Suprapubic skin (tissue), 4 donors: ENCODE measurements around the gene TARBP1. TPM values are rescaled to one million over a fixed set of nuclear protein-coding genes. Genes with fewer than 3 reads are reported as not detected.
A peak's percentile ranks its signal among the peaks of the same experiment; 100 is the strongest.

Experiments used
- DNase-seq, 2 donors: peaks; one replicate each; pipeline ENCODE4 v3.0.0-alpha.2; 2019; ENCODE audit warnings: low spot score in 2 of 2
- H3K27ac ChIP-seq: fragments of 200-600 bp; sonication (generic); one replicate; pipeline ENCODE4 v1.5.1; 2019
- H3K27me3 ChIP-seq: fragments of 200-600 bp; sonication (generic); one replicate; pipeline ENCODE4 v1.5.1; 2019
- H3K36me3 ChIP-seq: fragments of 200-600 bp; sonication (generic); one replicate; pipeline ENCODE4 v1.5.1; 2019
- H3K4me1 ChIP-seq: fragments of 200-600 bp; sonication (generic); one replicate; pipeline ENCODE4 v1.5.1; 2019
- H3K4me3 ChIP-seq: fragments of 200-600 bp; sonication (generic); one replicate; pipeline ENCODE4 v1.5.1; 2019; ENCODE audit warnings: mild to moderate bottlenecking
- H3K9me3 ChIP-seq: fragments of 200-600 bp; sonication (generic); one replicate; pipeline ENCODE4 v1.5.1; 2019
- EP300 ChIP-seq: sonication (generic); formaldehyde crosslinking; IDR thresholded peaks from one replicate; pipeline ENCODE4 v1.6.1; 2017; ENCODE audit warnings: antibody characterized with exemption
- POLR2A ChIP-seq, 2 donors: fragments of 450-650 bp; IDR thresholded peaks; one replicate each; pipeline ENCODE4 v1.6.1; 2017; ENCODE audit warnings: antibody characterized with exemption in 2 of 2, mild to moderate bottlenecking in 2 of 2, moderate library complexity in 2 of 2
- POLR2AphosphoS5 ChIP-seq, 3 donors: sonication (generic); formaldehyde crosslinking; IDR thresholded peaks; one replicate each; pipeline ENCODE4 v1.6.1; 2017; ENCODE audit warnings: antibody characterized with exemption in 3 of 3
- WGBS: methylation state at CpG from one replicate; pipeline ENCODE4 v1.1.5; 2018; 5-methylcytosine and 5-hydroxymethylcytosine counted together
- total RNA-seq, 4 donors: library from RNA; depleted of rRNA; stranded (reverse); fragments of >200 nt; gene quantifications; one replicate each; pipeline ENCODE4 v1.1.0, GENCODE V29; 2016
- TF ChIP-seq, protein P1 (sequence below), 2 donors: fragments of 200-600 bp in 1 of 2; fragments of 450-650 bp in 1 of 2; sonication (generic) in 1 of 2; IDR thresholded peaks; one replicate each; pipeline ENCODE4 v1.5.1; 2016 to 2019; ENCODE audit warnings: antibody characterized with exemption in 2 of 2, mild to moderate bottlenecking in 1 of 2, moderate library complexity in 1 of 2

TARBP1 gene, protein sequence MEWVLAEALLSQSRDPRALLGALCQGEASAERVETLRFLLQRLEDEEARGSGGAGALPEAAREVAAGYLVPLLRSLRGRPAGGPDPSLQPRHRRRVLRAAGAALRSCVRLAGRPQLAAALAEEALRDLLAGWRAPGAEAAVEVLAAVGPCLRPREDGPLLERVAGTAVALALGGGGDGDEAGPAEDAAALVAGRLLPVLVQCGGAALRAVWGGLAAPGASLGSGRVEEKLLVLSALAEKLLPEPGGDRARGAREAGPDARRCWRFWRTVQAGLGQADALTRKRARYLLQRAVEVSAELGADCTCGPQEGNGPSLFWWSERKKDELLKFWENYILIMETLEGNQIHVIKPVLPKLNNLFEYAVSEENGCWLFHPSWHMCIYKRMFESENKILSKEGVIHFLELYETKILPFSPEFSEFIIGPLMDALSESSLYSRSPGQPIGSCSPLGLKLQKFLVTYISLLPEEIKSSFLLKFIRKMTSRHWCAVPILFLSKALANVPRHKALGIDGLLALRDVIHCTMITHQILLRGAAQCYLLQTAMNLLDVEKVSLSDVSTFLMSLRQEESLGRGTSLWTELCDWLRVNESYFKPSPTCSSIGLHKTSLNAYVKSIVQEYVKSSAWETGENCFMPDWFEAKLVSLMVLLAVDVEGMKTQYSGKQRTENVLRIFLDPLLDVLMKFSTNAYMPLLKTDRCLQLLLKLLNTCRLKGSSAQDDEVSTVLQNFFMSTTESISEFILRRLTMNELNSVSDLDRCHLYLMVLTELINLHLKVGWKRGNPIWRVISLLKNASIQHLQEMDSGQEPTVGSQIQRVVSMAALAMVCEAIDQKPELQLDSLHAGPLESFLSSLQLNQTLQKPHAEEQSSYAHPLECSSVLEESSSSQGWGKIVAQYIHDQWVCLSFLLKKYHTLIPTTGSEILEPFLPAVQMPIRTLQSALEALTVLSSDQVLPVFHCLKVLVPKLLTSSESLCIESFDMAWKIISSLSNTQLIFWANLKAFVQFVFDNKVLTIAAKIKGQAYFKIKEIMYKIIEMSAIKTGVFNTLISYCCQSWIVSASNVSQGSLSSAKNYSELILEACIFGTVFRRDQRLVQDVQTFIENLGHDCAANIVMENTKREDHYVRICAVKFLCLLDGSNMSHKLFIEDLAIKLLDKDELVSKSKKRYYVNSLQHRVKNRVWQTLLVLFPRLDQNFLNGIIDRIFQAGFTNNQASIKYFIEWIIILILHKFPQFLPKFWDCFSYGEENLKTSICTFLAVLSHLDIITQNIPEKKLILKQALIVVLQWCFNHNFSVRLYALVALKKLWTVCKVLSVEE (N-terminal part only)
- total RNA-seq: 10 to 100 TPM; 21.1 to 78.2 (median 23.5) TPM

DNA sequence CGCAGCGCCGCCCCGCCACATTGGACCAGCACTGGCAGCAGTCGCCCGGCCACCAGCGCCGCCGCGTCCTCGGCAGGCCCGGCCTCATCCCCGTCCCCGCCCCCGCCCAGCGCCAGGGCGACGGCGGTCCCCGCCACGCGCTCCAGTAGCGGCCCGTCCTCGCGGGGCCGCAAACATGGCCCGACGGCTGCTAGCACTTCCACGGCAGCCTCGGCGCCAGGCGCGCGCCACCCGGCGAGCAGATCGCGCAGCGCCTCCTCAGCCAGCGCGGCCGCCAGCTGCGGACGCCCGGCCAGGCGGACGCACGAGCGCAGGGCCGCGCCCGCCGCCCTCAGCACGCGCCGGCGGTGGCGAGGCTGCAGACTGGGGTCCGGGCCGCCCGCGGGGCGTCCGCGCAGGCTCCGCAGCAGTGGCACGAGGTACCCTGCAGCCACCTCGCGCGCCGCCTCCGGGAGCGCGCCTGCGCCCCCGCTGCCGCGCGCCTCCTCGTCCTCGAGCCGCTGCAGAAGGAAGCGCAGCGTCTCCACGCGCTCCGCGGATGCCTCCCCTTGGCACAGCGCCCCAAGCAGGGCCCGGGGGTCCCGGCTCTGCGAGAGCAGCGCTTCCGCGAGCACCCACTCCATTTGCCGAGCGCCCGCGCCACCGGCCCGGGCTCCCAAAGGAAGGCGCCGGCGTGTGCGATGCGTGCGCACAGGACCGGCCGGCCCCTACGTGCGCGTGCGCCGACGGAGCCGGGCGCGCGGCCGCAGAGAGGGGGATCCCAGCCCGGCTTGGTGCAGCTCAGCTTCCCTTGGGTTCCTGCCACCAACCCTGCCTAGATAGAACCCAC is at the start of gene TARBP1:
TSS of gene TARBP1 (minus strand) at position 699 of the 829 bp plus-strand sequence. CDS start at position 623, 76 bp downstream.
- H3K27me3 ChIP-seq: no peaks in the 10 kb centered on the region
- no peak for DNase-seq
- H3K9me3 ChIP-seq: no peaks in the 10 kb centered on the region
- no peaks in the 10 kb centered on the region for H3K36me3 ChIP-seq
- TF ChIP-seq, protein P1, sequence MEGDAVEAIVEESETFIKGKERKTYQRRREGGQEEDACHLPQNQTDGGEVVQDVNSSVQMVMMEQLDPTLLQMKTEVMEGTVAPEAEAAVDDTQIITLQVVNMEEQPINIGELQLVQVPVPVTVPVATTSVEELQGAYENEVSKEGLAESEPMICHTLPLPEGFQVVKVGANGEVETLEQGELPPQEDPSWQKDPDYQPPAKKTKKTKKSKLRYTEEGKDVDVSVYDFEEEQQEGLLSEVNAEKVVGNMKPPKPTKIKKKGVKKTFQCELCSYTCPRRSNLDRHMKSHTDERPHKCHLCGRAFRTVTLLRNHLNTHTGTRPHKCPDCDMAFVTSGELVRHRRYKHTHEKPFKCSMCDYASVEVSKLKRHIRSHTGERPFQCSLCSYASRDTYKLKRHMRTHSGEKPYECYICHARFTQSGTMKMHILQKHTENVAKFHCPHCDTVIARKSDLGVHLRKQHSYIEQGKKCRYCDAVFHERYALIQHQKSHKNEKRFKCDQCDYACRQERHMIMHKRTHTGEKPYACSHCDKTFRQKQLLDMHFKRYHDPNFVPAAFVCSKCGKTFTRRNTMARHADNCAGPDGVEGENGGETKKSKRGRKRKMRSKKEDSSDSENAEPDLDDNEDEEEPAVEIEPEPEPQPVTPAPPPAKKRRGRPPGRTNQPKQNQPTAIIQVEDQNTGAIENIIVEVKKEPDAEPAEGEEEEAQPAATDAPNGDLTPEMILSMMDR (IDR thresholded peaks at IDR 0.05): peak in 1 of 2 donors; percentile 6
- TF ChIP-seq EP300 (no peak), POLR2AphosphoS5 (IDR thresholded peaks at IDR 0.05) (peak in 1 of 3 donors; percentile 22)
- H3K4me1 ChIP-seq: peaks cover 16% of the 10 kb centered on the region
- 0% methylated on average over 5 of the region's 122 CpGs for WGBS
- H3K27ac ChIP-seq: peak within 1 kb of the TSS; percentile 98
- H3K4me3 ChIP-seq: peak within 1 kb of the TSS; percentile 86

DNA sequence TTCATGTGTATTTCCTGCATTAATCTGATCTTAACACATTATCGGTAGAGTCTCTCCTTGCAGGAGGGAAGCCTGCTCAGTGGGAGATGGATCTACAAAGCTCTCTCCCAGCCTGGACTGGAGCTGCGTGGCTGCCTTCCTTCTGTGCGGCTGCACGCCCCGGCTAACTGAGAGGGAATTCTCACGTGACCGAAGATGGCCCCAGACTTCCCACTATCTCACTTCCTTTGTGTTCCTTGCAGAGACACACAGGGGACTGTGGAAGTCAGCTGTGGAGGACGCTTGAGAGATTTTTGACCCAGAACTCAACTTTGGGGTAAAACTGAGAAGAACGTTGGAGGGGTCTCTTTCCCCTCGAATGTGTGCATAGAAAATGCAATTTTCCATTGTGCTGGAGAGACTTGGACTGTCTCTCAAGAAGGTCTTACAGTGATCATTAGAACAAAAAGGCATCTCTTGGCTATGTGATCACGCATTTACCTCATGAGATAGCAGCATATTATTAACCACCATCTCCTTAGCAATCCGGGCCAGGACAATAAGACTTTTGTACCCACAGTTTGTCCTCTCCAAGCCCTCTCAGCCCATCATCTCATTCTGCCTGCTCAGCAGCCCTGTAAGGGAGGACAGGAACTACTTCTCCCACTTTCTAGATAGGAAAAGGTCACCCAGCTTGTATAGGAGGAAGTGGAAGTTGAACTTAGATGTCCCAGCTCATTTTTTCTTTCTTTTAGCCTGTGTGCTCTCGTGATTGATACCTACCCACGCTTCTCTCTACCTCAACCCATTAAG is 49.3 kb upstream of the TARBP1 start:
- no peak for DNase-seq
- Histone ChIP-seq H3K36me3 (no peaks in the 10 kb centered on the region), H3K4me3 (no peak overlapping the region), H3K4me1 (peaks cover 61% of the 10 kb centered on the region), H3K27me3 (no peaks in the 10 kb centered on the region), H3K9me3 (no peaks in the 10 kb centered on the region), H3K27ac (no peak overlapping the region)
- 75% methylated on average over 14 of the region's 14 CpGs for WGBS
- TF ChIP-seq POLR2A (IDR thresholded peaks at IDR 0.05) (no peak), EP300 (no peak), POLR2AphosphoS5 (IDR thresholded peaks at IDR 0.05) (no peak)

DNA sequence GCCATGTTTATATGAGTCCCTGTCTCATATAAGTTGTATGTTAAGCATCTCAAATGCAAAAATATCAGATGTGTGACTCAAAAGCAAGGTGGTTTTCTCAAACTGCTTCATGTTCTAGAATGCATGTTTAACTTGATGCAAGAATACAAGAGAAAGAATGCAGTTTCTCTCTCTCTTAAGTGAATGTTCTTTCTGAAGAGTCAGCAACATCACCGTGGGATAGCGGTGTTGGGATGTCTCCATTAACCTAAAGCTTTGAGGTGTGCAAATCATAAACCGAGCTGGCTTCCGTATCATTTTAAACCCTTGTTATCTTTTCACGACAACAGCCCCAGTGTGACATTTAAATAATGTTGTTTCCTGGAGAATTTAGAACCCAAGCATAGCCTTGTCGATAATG is 48.4 kb upstream of the TARBP1 start:
- H3K27ac ChIP-seq: no peak overlapping the region
- H3K36me3 ChIP-seq: no peaks in the 10 kb centered on the region
- 92% methylated on average over 6 of the region's 6 CpGs for WGBS
- H3K27me3 ChIP-seq: no peaks in the 10 kb centered on the region
- no peaks in the 10 kb centered on the region for H3K9me3 ChIP-seq
- peaks cover 58% of the 10 kb centered on the region for H3K4me1 ChIP-seq
- no peak overlapping the region for H3K4me3 ChIP-seq
- peak in 1 of 2 donors; percentile 18 for DNase-seq
- TF ChIP-seq, protein P1 (IDR thresholded peaks at IDR 0.05): no peak
- TF ChIP-seq EP300: no peak
- no peak for TF ChIP-seq POLR2A (IDR thresholded peaks at IDR 0.05)
- TF ChIP-seq POLR2AphosphoS5 (IDR thresholded peaks at IDR 0.05): no peak

DNA sequence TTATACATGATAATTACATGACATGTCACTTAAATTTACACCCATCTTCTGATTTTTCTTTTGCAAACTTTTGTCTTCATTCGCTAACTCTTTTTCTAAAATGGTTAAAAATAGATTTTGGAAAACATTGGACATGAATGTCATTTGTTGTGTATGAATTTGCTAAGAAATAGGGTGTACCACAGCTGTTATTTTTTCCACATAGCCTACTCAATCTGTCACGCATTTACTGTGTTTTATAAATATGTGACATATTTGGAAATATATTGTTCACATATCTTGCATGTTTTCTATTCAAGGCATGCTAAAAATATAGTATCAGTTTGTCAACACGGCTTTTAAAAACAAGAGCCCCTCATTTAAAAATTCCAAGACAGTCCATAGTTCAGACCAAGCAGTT is 47.9 kb upstream of the TARBP1 start:
- TF ChIP-seq POLR2AphosphoS5 (IDR thresholded peaks at IDR 0.05) (no peak), EP300 (no peak), POLR2A (IDR thresholded peaks at IDR 0.05) (no peak)
- TF ChIP-seq, protein P1 (IDR thresholded peaks at IDR 0.05): no peak
- H3K9me3 ChIP-seq: no peaks in the 10 kb centered on the region
- DNase-seq: no peak
- WGBS: 59% methylated on average over 3 of the region's 3 CpGs
- peaks cover 54% of the 10 kb centered on the region for H3K4me1 ChIP-seq
- no peaks in the 10 kb centered on the region for H3K27me3 ChIP-seq
- no peak overlapping the region for H3K4me3 ChIP-seq
- no peak overlapping the region for H3K27ac ChIP-seq
- H3K36me3 ChIP-seq: no peaks in the 10 kb centered on the region
